Skin epidermis (tissue), 12 donors: ENCODE measurements around the gene TOX2.

Source experiments
- H3K27ac ChIP-seq, 21 experiments: fragments of 200-600 bp; sonication (generic) in 11 of 21; one replicate each; pipeline ENCODE4 v1.5.0; 2020; ENCODE audit warnings: mild to moderate bottlenecking in 3 of 21, inconsistent platforms in 2 of 21, moderate library complexity in 2 of 21
- H3K4me3 ChIP-seq, 7 experiments: fragments of 200-600 bp; sonication (generic) in 2 of 7; one replicate each; pipeline ENCODE4 v1.5.0; 2020; ENCODE audit warnings: inconsistent platforms in 2 of 7, mild to moderate bottlenecking in 2 of 7, moderate library complexity in 1 of 7

The TOX2 gene, protein sequence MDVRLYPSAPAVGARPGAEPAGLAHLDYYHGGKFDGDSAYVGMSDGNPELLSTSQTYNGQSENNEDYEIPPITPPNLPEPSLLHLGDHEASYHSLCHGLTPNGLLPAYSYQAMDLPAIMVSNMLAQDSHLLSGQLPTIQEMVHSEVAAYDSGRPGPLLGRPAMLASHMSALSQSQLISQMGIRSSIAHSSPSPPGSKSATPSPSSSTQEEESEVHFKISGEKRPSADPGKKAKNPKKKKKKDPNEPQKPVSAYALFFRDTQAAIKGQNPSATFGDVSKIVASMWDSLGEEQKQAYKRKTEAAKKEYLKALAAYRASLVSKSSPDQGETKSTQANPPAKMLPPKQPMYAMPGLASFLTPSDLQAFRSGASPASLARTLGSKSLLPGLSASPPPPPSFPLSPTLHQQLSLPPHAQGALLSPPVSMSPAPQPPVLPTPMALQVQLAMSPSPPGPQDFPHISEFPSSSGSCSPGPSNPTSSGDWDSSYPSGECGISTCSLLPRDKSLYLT

DNA sequence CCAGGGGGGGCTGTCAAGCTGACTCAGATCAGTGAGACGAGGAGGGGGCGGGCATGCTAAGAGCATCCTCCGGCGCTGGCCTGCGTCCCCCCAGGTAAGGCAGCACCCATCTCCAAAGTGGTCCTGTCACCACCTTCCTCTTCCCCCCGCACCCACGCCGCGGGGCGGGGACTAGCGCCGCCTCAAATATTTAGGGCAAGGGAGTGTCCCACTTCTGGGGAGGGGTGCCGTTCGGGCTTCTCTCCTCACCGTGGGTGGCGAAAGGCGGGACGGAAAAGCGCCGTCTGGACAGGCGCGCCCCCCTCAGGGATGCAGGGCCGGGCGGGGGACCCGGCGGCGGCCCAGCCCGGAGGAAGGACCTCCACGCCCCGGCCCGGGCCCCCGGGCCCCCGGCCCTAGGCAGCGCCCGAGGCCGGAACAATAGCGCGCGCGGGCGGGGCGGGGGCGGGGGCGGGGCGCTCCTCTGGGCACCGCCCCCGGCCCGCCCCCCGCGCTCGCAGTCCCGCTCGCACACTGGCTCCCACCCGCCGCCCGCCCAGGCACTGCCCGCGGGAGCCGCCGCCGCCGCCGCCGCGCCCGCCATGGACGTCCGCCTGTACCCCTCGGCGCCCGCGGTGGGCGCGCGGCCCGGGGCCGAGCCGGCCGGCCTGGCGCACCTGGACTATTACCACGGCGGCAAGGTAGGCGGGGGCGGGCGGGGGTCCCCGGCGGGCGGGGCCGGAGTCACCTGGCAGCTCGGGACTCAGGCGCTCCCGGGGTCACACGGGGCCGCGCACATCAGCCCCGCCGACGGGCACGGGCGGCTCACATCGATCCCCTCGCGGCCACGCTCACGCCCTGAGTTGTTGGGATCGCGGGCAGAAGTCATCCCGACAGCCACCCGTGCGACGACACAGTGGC is at the start of gene TOX2:
Gene TOX2, plus strand, starts transcription at position 542 of the 900 bp plus-strand sequence. Its CDS starts 40 bp downstream, at position 582.
- Histone ChIP-seq H3K27ac (peak within 1 kb of the TSS in 4 of 21 experiments; percentile 5 to 42 (median 18)), H3K4me3 (peak within 1 kb of the TSS; percentile 22 to 41 (median 30))

DNA sequence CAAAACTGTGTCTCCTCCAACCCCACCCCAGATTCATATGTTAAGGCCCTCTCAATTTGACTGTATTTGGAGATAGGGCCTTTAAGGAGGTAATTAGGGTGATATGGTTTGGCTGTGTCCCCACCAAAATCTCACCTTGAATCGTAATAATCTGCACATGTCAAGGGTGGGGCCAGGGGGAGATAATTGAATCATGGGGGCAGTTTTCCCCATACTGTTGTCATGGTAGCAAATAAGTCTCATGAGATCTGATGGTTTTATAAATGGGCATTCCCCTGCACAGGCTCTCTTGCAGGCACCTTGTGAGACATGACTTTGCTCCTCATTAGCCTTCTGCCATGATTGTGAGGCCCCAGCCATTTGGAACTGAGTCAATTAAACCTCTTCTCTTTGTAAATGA is 46.6 kb upstream of the TOX2 start:
- no peak overlapping the region for H3K27ac ChIP-seq

DNA sequence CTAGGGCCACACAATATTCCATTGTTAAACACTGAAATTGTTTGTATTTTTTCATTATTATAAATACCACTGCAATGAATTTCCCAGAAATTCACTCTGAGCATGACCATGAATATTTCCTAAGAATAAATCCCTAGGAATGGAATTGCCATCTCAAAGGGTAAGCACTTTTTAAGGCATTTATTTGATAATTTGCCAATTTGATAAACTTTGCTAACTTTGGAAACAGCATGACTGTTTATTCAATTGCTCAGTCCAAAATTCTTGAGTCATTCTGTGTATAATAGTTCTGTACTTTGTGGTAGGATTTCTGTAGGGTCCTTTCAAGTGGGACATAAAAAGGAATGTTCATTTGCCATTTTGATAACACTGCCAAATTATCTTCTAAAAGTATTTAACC is 44.2 kb upstream of the TOX2 start:
- H3K27ac ChIP-seq = no peak overlapping the region
- no peak overlapping the region for H3K4me3 ChIP-seq

More for the DNA sequence above, 46.6 kb upstream of the TOX2 start:
- no peak overlapping the region for H3K4me3 ChIP-seq

DNA sequence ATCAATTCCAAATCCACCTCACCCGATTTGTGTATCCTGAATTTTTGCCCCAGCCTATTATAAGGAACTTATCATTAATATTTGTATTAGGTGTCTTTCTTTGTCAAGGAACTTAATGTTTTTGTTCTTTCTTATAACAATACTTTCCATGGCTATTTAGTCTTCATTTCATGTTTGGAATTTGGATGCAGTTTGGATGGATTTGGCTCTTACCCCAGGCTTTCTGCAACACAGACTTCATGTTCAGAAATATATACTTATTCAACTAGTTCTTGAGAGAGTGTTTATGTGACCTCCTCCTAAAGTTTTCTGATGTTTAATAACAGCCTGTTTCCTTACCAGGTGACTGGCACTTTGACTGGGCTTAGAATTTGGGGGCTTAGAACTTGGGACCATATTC is 35.9 kb upstream of the TOX2 start:
- Histone ChIP-seq H3K4me3 (no peak overlapping the region), H3K27ac (no peak overlapping the region)

DNA sequence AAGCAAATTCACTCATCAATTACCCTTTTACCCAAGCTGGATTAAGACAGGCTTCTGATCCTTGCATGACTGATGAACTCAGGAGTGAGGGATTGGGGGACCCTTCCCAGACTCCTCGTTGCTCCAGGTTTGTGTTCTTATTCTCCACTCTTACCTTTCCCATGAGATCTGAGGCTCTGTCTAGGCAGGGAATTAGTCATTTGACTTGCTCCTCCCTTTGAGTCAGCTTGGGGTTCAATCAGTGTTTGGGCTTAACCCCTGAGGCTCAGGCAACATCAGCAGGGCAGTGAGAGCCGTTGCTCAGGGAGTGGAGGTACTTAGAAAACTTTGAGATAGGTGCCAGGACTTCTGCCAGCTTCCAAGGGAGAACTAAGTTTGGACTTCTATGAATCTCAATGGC is 20.7 kb upstream of the TOX2 start:
- Histone ChIP-seq H3K27ac (no peak overlapping the region), H3K4me3 (no peak overlapping the region)

DNA sequence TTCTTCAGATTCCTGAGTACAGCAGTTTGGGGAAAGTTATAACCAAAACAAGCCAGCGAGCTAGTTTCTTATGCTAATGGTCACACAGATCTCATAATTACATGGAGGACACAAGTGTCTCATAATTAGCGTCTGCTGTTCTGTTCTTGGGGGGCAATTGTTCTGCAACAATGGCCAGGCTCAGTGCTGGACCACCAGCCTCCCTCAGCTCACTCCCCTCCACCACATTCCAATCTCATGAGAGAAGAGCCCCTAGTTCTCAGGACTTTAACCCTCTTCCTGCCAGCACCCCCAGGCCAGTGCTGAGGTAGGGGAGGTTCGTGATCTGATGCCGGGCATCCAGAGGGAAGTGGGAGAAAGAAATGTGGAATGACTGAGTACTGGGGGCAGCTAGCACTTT is 20.2 kb upstream of the TOX2 start:
- Histone ChIP-seq H3K4me3 (no peak overlapping the region), H3K27ac (no peak overlapping the region)

DNA sequence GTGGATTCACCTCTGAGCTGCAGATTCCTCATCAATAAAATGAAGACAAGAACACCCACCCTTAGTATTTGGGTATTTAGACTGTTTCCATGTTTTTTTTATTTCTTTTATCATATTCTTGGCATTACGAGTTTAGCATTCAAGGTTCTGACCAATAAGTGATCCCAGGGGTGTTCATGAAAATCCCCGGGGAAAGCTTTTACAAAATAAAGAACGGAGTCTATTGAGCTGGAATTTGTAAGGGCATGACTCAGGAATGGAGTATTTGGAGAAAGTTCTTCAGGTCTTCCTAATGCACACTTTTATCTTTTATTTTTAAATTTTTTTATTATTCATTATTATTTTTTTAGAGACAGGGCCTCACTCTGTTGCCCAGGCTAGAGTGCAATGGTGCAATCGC is 19.4 kb upstream of the TOX2 start:
- Histone ChIP-seq H3K27ac (no peak overlapping the region), H3K4me3 (no peak overlapping the region)

DNA sequence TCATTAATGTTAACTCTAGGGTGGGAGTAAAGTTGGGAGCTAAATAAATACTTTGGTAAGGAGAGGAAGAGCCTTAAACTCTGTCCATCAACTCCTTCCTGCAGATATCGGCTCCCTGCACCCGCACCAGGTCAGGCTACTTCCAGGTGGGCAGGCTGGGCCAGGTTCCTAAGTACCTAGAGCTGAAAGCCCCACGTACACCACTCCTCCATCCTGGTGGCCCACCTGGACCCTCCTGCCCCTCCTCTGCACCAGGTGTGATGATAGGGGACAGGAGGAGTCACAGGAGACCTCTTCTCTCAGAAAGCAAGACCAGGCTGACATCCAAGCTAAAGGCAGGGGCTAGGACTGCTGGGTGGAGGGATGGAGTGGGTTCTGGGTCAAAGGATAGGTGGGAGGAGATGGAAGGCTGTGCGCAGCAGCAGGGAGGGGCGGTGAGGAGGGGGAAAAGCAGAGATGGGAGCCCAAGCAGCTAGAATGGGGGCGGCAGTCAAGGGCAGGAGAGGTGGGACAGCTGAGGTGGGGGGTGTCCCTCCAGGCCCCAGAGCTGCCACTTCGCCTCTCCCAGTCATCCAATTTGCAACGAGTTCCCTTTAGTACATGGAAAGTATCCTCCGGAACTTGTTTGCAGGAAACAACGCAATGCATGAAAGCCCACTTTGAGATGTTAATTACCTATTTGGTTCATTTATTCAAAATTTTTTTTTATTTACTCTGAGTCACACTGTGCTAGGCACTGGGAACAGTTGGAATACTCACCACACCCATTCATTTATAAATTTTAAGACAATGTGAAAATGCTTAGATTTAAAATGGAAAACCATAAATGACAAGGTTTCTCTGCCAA is 15.2 kb upstream of the TOX2 start:
- Histone ChIP-seq H3K4me3 (no peak overlapping the region), H3K27ac (no peak overlapping the region)

DNA sequence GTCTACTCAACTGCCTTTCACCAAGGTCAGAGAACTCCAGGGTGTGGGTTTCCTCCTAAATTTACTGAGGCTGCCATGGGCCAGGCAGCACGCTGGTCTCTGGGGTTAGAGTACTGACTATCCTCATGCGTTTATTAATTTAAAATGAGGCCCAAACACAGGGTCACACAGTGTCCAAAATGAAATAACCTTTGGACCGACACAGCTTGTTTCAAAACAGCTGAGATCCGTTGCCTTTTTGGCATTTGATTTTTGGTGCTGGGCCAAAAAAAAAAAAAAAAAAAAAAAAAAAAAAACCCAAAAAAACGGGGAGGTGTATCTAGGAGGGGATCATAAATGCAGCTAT is 14.6 kb upstream of the TOX2 start:
- Histone ChIP-seq H3K27ac (no peak overlapping the region), H3K4me3 (no peak overlapping the region)

DNA sequence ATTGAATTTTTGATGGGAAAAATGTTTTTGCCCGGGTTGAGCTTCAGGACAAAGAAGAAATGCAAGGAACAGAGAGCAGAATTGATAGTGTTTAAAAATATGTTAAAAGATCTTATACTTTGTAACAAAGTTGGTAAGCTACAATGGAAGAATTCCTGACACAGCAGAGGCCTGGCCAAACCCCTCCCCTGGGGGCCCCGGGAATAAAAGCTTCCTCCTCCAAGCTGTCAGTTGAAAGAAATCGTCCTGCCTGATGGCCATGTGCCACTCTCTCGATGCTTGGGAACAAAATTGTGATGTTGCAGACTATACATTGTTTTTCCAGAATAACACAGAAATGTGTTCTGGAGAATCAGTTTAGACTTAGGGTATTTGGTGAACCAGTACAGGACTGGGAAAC is 14.2 kb upstream of the TOX2 start:
- H3K4me3 ChIP-seq = no peak overlapping the region
- no peak overlapping the region for H3K27ac ChIP-seq

DNA sequence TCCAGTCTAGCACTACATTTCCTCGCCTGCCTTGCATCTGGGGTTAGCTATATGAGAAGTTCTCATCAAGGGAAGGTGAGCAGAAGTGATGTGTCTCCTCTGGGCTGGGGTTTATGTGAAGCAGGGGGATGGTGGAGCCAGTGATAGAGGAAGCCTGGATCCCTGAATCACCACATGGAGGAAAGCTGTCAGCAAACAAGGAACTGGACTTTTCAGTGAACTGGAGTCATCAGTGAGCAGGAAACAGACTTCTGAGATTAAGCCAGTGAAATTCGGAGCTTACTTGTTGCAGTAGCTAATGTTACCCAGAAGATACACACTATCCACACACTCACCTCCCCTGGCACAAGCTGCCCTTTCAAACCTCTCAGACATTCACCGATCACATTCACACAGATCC is 13.4 kb upstream of the TOX2 start:
- Histone ChIP-seq H3K27ac (no peak overlapping the region), H3K4me3 (no peak overlapping the region)

DNA sequence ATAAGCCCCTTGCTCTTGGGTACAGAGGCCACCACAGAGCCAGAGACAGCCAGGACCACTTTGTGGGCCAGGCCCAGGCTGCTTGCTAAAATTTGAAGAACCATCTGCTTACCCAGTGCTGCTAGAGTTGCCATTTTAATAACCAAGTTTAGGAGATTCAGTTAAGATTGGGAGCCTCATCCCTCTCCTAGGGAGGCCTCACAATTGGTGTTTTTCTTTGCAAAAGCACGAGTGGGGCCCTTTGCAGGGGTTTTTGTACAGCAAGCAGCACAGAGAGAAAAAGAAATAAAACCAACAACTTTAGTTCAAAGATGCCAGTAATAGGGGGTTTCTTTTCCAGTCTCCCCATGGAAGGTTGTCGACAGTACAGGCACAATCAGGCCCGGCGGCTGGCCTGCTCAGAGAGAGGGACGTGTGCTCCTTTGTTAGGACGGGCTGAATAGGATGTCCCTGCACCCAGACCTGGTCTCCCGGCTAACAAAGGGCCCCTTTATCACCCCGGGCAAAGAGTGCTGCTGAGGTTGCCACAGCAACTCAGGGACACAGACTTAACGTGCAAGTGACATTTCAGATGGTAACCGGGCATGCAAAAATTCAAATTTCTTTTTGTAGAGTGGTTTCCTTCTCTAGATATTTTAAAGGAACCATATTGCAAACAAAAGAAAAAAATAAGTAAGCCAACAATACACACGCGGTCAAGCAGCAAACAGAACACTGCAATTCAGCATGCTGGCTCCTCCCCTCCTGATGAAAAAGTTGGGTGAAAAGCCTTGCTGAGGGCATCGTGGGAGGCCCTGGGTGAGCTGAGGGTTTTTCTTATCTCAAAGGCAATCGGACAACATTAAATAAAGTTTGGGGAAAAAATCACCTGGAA is 10.5 kb upstream of the TOX2 start:
- Histone ChIP-seq H3K4me3 (no peak overlapping the region), H3K27ac (no peak overlapping the region)

DNA sequence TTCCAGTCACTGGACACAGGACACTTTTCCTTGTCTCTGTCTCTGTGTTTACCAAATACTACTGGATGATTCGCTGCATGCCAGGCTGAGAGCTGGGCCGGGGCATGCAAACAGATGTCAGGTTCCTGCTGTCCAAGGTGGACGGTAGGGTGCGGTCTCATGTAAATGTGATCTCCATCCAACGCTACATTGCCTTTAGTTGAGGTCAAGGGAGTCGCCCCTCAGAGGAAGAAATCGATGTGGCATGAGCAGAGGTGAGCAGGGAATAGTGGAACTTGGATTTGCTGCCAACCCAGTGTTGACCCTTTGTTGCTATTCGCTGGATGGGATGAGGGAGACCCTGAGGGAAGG is 9.8 kb upstream of the TOX2 start:
- Histone ChIP-seq H3K27ac (no peak overlapping the region), H3K4me3 (no peak overlapping the region)

DNA sequence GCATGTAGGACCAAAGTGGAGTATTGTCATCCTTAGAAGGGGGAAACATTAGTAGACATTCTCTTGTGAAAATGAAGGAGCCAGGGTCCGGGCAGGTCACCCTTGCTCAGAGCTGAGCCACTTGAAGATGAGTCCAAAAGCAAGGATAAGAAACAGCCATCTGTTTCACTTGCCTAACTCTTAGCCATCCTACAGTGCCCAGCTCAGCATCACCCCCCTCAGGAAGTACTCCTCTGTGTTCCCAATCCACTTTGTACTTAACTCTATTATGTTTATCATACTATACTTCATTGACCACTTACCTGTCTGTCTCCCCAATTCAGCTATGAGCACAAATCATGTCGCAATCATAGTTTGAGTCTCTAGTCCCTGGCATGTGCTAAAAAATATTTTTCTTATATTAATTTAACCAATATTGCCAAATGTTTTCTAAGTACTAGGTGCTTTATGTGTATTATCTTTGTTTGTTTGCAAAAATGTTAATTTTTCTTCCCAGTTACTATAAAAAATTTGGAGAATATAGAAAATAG is 8.1 kb upstream of the TOX2 start:
- Histone ChIP-seq H3K4me3 (no peak overlapping the region), H3K27ac (no peak overlapping the region)

DNA sequence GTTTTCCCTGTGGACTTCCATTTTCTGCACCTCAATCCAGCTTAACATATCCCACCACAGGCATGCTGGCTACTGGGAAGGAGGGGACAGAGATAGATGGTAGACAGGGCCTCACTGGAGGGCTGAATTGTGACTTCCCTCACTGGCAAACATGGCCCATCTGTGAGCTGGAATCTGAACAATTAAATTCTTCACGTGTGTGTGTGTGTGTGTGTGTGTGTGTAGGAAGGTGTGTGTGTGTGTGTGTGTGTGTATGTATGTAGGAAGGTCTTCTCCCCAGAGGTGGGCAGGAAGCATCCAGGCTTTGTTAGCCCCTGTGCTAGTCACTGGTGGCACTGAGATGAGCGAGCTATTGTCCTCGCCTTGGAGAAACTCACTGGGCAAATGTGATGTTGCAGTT is 5.4 kb upstream of the TOX2 start:
- Histone ChIP-seq H3K4me3 (no peak overlapping the region), H3K27ac (no peak overlapping the region)

DNA sequence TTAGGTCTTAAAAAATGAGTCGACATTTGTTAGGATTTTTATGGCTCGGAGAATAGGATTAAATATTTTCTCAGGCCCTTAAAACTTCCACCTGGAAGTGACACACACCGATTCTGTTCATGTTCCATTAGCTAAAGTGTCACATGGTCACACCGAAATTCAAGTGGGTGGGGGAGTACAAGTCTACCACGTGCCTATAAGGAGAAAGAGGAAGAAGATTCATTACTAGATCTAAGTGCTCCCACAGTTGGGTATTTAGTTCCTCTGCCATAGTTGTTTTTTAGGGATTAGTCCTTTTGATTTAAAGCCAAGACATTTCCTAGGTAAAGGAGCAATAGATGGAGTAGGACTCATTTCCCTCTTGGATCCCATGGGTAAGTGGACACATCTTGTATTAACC is 4.9 kb upstream of the TOX2 start:
- no peak overlapping the region for H3K4me3 ChIP-seq

DNA sequence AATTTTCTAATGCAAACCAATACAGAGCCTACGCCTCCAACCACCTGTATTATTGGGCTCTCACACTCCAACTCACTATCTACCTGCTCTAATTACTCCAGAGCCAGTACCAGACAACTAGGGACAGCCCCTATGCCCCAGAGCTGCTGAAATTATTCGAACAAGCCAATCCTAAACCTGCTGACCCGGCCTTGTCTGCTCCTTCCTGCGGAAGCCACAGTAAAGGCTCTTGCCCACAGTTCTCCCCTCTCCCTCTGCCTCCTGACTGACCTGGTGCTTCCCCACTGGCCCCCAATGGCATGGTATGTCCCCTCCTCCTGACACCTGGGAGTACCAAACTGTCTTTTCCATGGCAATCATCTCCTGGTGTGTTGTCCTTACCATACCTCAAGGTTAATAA is 4.1 kb upstream of the TOX2 start:
- Histone ChIP-seq H3K4me3 (no peak overlapping the region), H3K27ac (no peak overlapping the region)

More for the DNA sequence above, 4.9 kb upstream of the TOX2 start:
- H3K27ac ChIP-seq = no peak overlapping the region

DNA sequence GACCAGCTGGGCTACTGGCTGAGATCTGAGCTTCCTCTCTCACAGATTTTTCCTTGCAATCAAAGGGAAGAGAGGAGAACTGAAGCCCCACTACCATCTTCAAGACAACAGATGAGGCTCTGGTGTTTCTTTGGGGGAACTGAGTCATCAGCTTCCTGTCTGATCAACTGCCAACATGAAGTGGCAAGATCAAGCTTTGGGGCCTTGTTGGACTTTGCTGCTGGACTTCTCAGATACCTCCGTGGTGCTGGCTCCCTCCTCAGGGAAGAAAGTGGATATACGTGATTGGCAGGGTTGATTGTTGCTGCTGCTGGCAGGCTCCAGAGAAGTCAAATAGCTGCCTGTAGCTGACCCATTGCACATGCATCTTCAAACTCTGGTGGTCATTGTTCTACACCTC is 3.6 kb upstream of the TOX2 start:
- Histone ChIP-seq H3K4me3 (no peak overlapping the region), H3K27ac (no peak overlapping the region)
